SU-DHL-6 (cell line): ENCODE measurements around the gene UGT1A4.

ENCODE experiments used
- H2AFZ ChIP-seq: fragments of 200-600 bp; sonication (generic); 2 replicates; pipeline ENCODE4 v1.6.1; 2014; ENCODE audit warnings: low read depth, mild to moderate bottlenecking, moderate library complexity, mixed read lengths, antibody characterized with exemption, low read length; ENCODE audit not compliant: severe bottlenecking
- H3F3A ChIP-seq: fragments of 200-600 bp; shearing (Covaris generic); 2 replicates; pipeline ENCODE4 v1.6.0; 2016; ENCODE audit warnings: antibody characterized with exemption, mild to moderate bottlenecking; ENCODE audit not compliant: insufficient read depth
- H3K27ac ChIP-seq: fragments of 200-600 bp; sonication (generic); 2 replicates; pipeline ENCODE4 v1.5.1; 2016; ENCODE audit warnings: low read depth, mild to moderate bottlenecking, low read length, moderate library complexity, mixed read lengths
- H3K27me3 ChIP-seq: fragments of 200-600 bp; sonication (generic), shearing (Covaris generic); 2 replicates; pipeline ENCODE4 v1.6.0; 2014; ENCODE audit warnings: mild to moderate bottlenecking, low read length
- H3K36me3 ChIP-seq: fragments of 200-600 bp; sonication (generic); 2 replicates; pipeline ENCODE4 v1.6.1; 2014; ENCODE audit warnings: mild to moderate bottlenecking, low read length, mixed read lengths
- H3K4me2 ChIP-seq: fragments of 300-600, 200-600 bp; shearing (Covaris generic), sonication (generic); 2 replicates; pipeline ENCODE4 v1.6.0; 2014; ENCODE audit warnings: low read length, low read depth, mild to moderate bottlenecking; ENCODE audit not compliant: poor library complexity, severe bottlenecking
- H3K4me3 ChIP-seq: fragments of 200-600 bp; sonication (generic); 2 replicates; pipeline ENCODE4 v1.5.1; 2014; ENCODE audit warnings: antibody characterized with exemption, low read length, mild to moderate bottlenecking, mixed read lengths; ENCODE audit not compliant: insufficient read depth, poor library complexity, severe bottlenecking
- H3K79me2 ChIP-seq: fragments of 200-600 bp; sonication (generic); 2 replicates; pipeline ENCODE4 v1.6.1; 2014; ENCODE audit warnings: mild to moderate bottlenecking, low read length, moderate library complexity; ENCODE audit not compliant: insufficient read depth
- H3K9ac ChIP-seq: fragments of 200-600 bp; sonication (generic); 2 replicates; pipeline ENCODE4 v1.7.0; 2014; ENCODE audit warnings: mild to moderate bottlenecking, low read length
- H3K9me2 ChIP-seq: fragments of 200-600 bp; sonication (generic); replicated peaks from 2 replicates; pipeline ENCODE4 v1.6.1; 2014; ENCODE audit warnings: low read length; ENCODE audit not compliant: insufficient read depth
- H3K9me3 ChIP-seq: fragments of 200-600 bp; sonication (generic); 2 replicates; pipeline ENCODE4 v1.6.1; 2014; ENCODE audit warnings: low read length, mixed read lengths; ENCODE audit not compliant: insufficient read depth
- H4K20me1 ChIP-seq: fragments of 200-600 bp; sonication (generic); 2 replicates; pipeline ENCODE4 v1.6.1; 2014; ENCODE audit warnings: low read depth, mild to moderate bottlenecking, antibody characterized with exemption, low read length, moderate library complexity, mixed read lengths
- EZH2phosphoT487 ChIP-seq: fragments of 200-600 bp; sonication (generic), shearing (Covaris generic); conservative IDR thresholded peaks from 2 replicates; pipeline ENCODE4 v1.6.1; 2018; ENCODE audit warnings: mild to moderate bottlenecking, antibody characterized with exemption, low read length, moderate library complexity, mixed read lengths
- TF ChIP-seq, protein P1 (sequence below): fragments of 200-600 bp; sonication (generic); IDR thresholded peaks from one replicate; pipeline ENCODE4 v1.5.1; 2017; ENCODE audit warnings: antibody characterized with exemption, mild to moderate bottlenecking, low read length, moderate library complexity; ENCODE audit not compliant: insufficient read depth, poor library complexity, severe bottlenecking

The UGT1A4 gene

DNA sequence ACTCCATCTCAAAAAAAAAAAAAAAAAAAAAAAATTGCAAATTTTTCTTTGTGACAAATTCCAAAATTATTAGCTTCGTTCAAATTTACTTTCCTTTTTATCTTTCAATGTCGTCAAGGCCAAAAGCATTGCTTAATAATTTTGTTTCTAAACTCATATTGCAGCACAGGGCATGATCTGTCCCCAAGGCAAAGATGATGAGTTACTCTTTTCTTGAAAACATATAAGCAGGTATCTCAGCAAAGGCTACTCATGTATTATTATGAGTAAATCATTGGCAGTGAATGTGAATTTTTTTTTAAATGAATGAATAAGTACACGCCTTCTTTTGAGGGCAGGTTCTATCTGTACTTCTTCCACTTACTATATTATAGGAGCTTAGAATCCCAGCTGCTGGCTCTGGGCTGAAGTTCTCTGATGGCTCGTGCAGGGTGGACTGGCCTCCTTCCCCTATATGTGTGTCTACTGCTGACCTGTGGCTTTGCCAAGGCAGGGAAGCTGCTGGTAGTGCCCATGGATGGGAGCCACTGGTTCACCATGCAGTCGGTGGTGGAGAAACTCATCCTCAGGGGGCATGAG is 36.9 kb upstream of the UGT1A4 start, which contains the start of gene UGT1A7:
UGT1A7 (plus strand) TSS at position 381 of the 579 bp plus-strand sequence; CDS start at position 418, 37 bp downstream.
- TF ChIP-seq, protein P1, sequence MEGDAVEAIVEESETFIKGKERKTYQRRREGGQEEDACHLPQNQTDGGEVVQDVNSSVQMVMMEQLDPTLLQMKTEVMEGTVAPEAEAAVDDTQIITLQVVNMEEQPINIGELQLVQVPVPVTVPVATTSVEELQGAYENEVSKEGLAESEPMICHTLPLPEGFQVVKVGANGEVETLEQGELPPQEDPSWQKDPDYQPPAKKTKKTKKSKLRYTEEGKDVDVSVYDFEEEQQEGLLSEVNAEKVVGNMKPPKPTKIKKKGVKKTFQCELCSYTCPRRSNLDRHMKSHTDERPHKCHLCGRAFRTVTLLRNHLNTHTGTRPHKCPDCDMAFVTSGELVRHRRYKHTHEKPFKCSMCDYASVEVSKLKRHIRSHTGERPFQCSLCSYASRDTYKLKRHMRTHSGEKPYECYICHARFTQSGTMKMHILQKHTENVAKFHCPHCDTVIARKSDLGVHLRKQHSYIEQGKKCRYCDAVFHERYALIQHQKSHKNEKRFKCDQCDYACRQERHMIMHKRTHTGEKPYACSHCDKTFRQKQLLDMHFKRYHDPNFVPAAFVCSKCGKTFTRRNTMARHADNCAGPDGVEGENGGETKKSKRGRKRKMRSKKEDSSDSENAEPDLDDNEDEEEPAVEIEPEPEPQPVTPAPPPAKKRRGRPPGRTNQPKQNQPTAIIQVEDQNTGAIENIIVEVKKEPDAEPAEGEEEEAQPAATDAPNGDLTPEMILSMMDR: no peak
- no peaks in the 10 kb centered on the region for H3F3A ChIP-seq
- H2AFZ ChIP-seq: no peak within 1 kb of the TSS
- H3K4me3 ChIP-seq: no peak within 1 kb of the TSS
- no peaks in the 10 kb centered on the region for H3K36me3 ChIP-seq
- H3K9ac ChIP-seq: no peak within 1 kb of the TSS
- no peaks in the 10 kb centered on the region for H3K9me2 ChIP-seq
- no peak within 1 kb of the TSS for H3K27ac ChIP-seq
- H3K4me2 ChIP-seq: no peak within 1 kb of the TSS
- no peaks in the 10 kb centered on the region for H3K79me2 ChIP-seq
- H3K9me3 ChIP-seq: no peaks in the 10 kb centered on the region
- no peaks in the 10 kb centered on the region for H3K27me3 ChIP-seq
- no peaks in the 10 kb centered on the region for H4K20me1 ChIP-seq

- Histone ChIP-seq H3F3A (no peaks in the 10 kb centered on the region), H3K9me2 (no peaks in the 10 kb centered on the region), H3K79me2 (no peaks in the 10 kb centered on the region), H3K9ac (no peak overlapping the region), H3K27me3 (no peaks in the 10 kb centered on the region), H4K20me1 (no peaks in the 10 kb centered on the region), H3K9me3 (no peaks in the 10 kb centered on the region), H3K4me2 (no peak overlapping the region), H3K36me3 (no peaks in the 10 kb centered on the region), H3K4me3 (no peak overlapping the region), H3K27ac (no peak overlapping the region), H2AFZ (no peak overlapping the region)
- TF ChIP-seq, protein P1: no peak
- no peak for TF ChIP-seq EZH2phosphoT487
These were observed 33.9 kb upstream of the UGT1A4 start for GRCh38 chr2:233684640-233685039.

DNA sequence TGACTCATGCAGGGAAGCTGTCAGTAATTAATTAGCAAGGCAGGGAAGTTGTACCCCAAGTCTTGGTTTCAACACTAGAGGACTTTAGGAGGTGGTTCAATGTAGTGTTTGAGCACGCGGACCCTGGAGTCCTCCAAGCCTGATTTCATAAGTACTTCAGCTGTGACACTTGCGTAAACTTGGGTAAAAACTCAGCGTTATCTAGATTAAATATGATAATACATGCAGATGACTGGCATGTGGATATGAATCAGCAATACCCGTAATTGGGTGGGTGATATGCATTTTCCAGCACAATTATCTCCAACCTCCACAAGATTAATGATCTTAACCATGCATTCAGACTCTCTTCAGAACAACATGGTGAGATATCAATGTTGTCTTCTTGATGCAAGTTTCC is 31.6 kb upstream of the UGT1A4 start:
- TF ChIP-seq EZH2phosphoT487: no peak
- TF ChIP-seq, protein P1: no peak

More for the DNA sequence above, 31.6 kb upstream of the UGT1A4 start:
- no peaks in the 10 kb centered on the region for H3K36me3 ChIP-seq
- no peak overlapping the region for H3K4me2 ChIP-seq
- H3K27ac ChIP-seq: no peak overlapping the region
- H3K9me2 ChIP-seq: no peaks in the 10 kb centered on the region
- H3K9ac ChIP-seq: no peak overlapping the region
- H4K20me1 ChIP-seq: no peaks in the 10 kb centered on the region
- H3K27me3 ChIP-seq: no peaks in the 10 kb centered on the region
- H3K9me3 ChIP-seq: no peaks in the 10 kb centered on the region
- H3K4me3 ChIP-seq: no peak overlapping the region
- no peak overlapping the region for H2AFZ ChIP-seq
- no peaks in the 10 kb centered on the region for H3F3A ChIP-seq
- H3K79me2 ChIP-seq: no peaks in the 10 kb centered on the region
